ENCODE data around the gene PIM3.
A peak's percentile ranks its signal among the peaks of the same experiment; 100 is the strongest.

The PIM3 gene

GRCh38 chr22:49960159-49961004, at the start of gene PIM3:
TSS of gene PIM3 (plus strand) at chr22:49960772. CDS start at chr22:49960948, 176 bp downstream.
- DNase-seq: peak; percentile 91

GRCh38 chr22:49911881-49912625, 48.5 kb upstream of the PIM3 start:
- DNase-seq: no peak

DNA sequence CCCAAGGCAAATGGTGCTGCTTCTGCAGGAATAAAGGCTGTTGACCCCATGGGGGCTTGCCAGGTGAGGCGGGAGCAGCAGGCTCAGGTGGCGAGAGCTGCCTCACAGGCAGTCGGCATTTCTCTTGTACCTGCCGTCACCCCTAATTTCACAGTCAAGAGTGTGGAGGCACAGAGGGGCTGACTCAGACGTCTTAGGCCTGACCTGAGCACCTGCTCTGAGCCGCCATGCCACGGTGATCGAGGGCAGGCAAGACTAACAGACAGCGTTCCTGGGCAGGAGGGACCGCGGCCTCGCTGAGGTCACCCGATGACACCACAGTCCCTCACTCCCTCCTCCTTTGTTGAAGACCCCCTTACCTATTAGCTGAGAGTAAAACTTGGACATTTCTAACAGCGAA, 47.5 kb upstream of the PIM3 start:
- no peak for DNase-seq

DNA sequence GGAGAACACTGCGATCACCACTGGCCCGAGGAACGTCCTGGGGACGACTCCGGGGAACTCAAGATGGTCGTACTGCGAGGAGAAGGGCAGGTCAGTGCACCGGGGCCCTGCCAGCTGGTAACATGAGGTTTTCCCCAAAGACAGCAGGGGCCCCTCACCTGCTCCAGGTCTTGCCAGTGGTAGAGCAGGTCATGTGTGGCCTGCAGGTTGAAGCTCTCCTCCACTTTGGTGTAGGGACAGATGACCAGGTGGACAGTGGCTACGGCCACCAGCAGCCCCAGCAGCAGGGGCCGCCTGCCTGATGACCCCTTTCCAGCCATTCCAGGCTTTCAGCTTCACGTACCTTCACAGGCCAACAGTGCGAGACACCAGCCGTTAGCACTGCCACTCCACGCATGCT, 47.1 kb upstream of the PIM3 start:
- DNase-seq: no peak

GRCh38 chr22:49914256-49914655, 46.3 kb upstream of the PIM3 start:
- no peak for DNase-seq

- no peak for DNase-seq
These were observed 45.0 kb upstream of the PIM3 start for GRCh38 chr22:49915610-49916009.

DNA sequence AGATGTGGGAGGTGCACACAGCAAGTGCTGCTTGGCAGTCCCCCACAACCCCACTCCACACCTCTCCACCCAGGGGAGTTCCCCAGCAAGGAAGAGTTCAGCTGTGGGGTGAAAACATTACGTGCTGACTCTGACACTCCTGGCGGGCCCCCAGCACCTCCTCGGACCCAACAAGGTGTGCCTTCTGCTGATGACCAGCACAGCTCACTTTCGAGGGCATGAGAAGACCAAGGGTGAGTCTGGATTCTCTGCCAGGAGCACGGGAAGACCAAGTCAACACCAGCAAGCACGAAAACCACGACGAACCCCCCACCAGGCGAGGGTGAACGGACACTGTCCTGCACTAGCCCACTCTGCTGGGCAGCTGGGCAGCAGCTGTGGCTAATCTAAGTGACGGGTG, 43.7 kb upstream of the PIM3 start:
- no peak for DNase-seq

DNA sequence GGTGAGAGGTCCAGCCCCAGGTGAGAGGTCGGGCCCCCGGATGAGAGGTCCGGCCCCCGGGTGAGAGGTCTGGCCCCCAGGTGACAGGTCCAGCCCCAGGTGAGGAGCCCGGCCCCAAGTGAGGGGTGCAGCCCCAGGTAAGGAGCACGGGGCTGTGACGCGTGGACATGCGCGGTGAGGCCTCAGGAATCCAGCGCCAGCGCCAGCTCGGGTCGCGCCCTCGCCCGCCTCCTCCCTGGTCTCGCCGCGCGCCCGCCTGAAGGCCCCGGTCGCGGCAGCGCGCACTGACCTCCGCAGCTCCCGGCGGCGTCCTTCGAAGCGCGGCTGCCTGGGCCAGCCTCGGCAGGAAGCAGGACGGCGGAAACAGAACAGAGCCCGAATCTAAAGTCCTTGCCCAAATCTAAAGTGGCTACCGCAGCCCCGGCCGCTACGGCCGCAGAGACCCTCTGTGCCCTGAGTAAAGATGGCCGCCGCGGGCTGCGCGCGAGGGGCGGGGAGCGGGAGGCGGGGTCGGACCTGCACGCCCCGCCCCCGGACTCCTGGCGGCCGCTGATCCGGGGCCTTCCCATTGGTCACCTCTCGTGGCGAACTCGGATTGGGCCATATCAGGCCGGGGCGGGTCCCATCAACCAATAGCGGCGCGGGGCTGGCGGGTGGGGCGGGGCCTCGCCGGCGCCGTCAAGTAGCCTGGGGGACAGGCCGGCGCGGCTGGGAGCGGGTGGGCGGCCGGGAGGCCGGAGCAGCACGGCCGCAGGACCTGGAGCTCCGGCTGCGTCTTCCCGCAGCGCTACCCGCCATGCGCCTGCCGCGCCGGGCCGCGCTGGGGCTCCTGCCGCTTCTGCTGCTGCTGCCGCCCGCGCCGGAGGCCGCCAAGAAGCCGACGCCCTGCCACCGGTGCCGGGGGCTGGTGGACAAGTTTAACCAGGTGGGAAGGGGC, 42.3 kb upstream of the PIM3 start, which contains the start of the genes ALG12 and CRELD2:
Gene ALG12 (minus strand): TSS at position 465 of the 937 bp plus-strand sequence. CDS start 4,673 bp downstream, outside the sequence.
Gene CRELD2 (plus strand): TSS at position 661 of the 937 bp plus-strand sequence. CDS start 136 bp downstream, at position 797.
- peak; percentile 94 for DNase-seq

GRCh38 chr22:49918911-49919881, 41.4 kb upstream of the PIM3 start:
- no peak for DNase-seq

GRCh38 chr22:49920859-49921258, 39.7 kb upstream of the PIM3 start:
- DNase-seq: no peak

GRCh38 chr22:49921508-49922278, 38.9 kb upstream of the PIM3 start:
- DNase-seq: no peak

- DNase-seq: no peak
These were observed 38.1 kb upstream of the PIM3 start for GRCh38 chr22:49922484-49922883.

GRCh38 chr22:49922926-49923325, 37.6 kb upstream of the PIM3 start:
- no peak for DNase-seq

DNA sequence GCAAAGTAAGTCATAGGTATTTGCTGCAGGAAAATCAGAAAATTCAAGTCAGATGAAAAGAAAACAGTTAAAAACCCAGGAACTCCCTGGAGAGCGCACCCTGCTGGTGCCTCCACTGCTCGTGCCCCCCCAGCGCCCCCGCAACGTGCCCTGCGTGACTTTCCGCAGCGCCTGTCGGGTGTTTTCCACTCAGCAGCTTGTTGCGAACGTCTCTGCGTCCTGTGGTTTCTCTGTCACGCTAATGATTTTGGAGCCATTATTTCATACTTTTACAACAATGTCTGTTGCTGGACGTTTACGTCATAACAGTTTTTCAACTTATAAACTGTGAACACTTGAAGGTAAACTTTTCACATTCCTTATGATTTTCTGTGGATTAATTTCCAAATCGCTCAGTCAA, 37.1 kb upstream of the PIM3 start:
- DNase-seq: no peak

- DNase-seq: no peak
These were observed 36.3 kb upstream of the PIM3 start for GRCh38 chr22:49924113-49924833.

DNA sequence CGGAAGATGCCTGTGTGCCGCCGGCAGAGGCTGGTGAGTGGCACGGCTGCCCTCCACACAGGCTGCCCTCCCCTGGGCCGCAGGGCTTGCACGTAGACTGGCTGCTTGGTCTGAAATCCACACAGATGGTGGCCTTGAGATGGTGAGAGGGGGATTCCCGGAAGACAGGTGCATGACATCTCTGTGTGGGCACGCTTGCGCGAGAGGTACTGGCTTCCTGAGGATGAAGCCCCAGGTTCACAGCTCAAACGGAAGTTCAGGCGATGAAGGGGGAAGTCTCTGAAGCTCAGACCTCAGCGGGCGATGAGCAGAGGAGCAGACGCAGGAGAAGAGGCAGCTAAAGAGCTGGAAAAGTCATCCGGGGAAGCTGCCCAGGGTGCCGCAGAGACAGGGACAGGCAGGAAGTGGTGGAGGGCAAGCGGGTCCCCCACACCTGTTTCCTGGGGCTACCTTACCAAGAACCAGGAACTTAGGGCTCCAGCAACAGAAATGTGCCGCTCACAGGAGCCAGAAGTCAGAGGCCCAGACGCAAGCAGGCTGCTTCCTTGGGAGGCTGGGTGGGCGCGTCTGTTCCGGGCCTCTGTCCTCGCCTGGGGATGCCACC, 34.9 kb upstream of the PIM3 start:
- DNase-seq: no peak

- DNase-seq: no peak
These were observed 33.7 kb upstream of the PIM3 start for GRCh38 chr22:49926916-49927315.

DNA sequence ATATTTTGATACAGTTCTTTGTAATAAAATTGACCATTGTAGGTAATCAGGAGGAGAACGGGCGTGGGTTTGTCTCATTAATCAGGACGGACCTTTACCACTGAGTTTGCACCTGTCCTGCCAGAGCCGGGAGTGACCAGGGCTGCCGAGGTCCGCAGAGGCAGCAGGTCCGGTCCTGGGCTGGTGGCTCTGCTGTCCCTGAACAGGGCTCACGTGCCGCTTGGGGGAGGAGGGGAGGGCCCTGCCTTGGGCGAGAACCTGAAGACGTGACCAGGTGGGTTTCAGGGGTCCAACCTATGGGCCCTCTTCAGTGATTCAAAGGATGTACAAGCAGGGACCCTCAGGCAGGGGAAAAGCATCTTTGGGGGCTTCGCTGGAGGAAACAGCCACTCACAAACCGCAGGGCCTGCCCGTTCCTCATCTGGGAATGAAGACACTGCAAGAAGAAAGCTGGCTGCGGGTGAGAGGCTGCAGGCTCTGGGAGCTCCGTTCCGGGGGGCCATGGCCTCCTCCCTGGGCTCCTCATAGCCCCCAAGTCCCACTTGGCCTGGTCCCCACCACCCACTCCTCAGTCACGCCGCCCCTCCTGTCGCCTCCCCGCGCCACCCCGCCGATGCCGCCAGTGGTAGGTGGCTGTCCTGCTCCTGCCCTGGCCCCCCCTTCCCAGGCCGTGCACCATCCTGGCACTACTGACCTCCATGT, 32.9 kb upstream of the PIM3 start:
- no peak for DNase-seq

- DNase-seq: no peak
These were observed 32.4 kb upstream of the PIM3 start for GRCh38 chr22:49928185-49928495.

Measured in SHP77 treated with DMSO at 0.1 percent for 48 hours (cell line).